Urinary bladder (tissue), 4 donors: Measurements from ENCODE around the gene TMEM181. TPM values are rescaled to one million over a fixed set of nuclear protein-coding genes. Genes with fewer than 3 reads are reported as not detected.
A peak's percentile ranks its signal among the peaks of the same experiment; 100 is the strongest.

ENCODE experiments used
- DNase-seq: peaks from one replicate; pipeline ENCODE4 v3.0.0-alpha.2; 2015; ENCODE audit errors: extremely low spot score
- H3K27ac ChIP-seq: one replicate; pipeline ENCODE4 v1.5.1; 2013; ENCODE audit warnings: low read depth, mild to moderate bottlenecking, moderate library complexity
- H3K36me3 ChIP-seq: one replicate; pipeline ENCODE4 v1.6.1; 2013; ENCODE audit warnings: mild to moderate bottlenecking, moderate library complexity; ENCODE audit not compliant: insufficient read depth
- H3K4me1 ChIP-seq: one replicate; pipeline ENCODE4 v1.6.1; 2013; ENCODE audit warnings: mild to moderate bottlenecking, moderate library complexity; ENCODE audit not compliant: insufficient read depth
- H3K4me3 ChIP-seq: one replicate; pipeline ENCODE4 v1.5.1; 2013; ENCODE audit warnings: low read depth, low read length
- WGBS: extraction: QIAGEN DNeasy Blood & Tissue Kit; methylation state at CpG from one replicate; pipeline ENCODE4 v1.1.7; 2013; 5-methylcytosine and 5-hydroxymethylcytosine counted together
- polyA plus RNA-seq: library from polyadenylated mRNA; stranded (reverse); fragments of 200-250 nt; gene quantifications from one replicate; pipeline ENCODE4 v1.2.3, GENCODE V29; 2013
- total RNA-seq: library from RNA; depleted of rRNA; stranded (reverse); fragments of >200 nt; gene quantifications from one replicate; pipeline ENCODE4 v1.2.3, GENCODE V29; 2014
- donor health status: healthy with polysubstance abuse.
- donor health status: healthy.

The TMEM181 gene
- total and polyA plus RNA-seq, 2 donors = 23.8 to 41.4 TPM

DNA sequence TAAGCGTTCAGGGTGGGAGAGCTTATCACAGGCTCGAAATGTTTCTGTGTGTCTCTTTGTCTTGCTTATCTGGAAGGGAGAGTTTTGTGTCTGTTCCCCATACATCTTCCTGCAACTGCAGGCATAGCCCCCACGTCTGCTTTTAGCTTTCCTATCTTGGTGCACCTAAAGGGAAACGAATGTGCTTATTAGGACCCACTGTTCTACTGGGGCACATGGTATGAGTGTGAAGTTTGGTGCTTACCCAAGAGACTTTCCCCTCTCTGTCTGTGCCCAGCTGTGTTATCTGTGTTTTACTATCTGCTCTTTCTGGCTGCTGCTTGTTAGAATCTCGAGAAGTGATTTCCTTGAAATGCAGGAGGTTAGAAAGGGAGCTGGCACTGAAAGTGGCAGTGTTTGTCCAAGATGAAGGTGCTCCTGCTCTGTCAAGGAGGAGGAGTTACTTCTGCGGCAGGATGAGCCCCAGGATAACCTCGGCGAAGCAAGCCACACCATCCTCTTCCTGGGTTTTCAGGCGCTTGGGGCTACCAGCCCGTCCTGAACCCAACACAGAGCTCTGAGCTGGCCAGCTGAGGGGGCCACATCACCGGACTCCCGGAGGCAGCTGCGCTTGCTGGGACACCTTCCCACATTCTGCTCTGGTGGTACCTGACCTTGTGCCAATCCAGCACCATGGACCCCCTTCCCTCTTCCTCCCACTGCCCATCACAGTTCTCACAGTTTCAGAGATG is 61.2 kb downstream of the TMEM181 start:
- Histone ChIP-seq H3K36me3 (peaks cover 2% of the 10 kb centered on the region), H3K4me1 (no peaks in the 10 kb centered on the region), H3K4me3 (no peak overlapping the region), H3K27ac (no peak overlapping the region)
- DNase-seq = no peak
- WGBS = 84% methylated on average over 13 of the region's 13 CpGs

DNA sequence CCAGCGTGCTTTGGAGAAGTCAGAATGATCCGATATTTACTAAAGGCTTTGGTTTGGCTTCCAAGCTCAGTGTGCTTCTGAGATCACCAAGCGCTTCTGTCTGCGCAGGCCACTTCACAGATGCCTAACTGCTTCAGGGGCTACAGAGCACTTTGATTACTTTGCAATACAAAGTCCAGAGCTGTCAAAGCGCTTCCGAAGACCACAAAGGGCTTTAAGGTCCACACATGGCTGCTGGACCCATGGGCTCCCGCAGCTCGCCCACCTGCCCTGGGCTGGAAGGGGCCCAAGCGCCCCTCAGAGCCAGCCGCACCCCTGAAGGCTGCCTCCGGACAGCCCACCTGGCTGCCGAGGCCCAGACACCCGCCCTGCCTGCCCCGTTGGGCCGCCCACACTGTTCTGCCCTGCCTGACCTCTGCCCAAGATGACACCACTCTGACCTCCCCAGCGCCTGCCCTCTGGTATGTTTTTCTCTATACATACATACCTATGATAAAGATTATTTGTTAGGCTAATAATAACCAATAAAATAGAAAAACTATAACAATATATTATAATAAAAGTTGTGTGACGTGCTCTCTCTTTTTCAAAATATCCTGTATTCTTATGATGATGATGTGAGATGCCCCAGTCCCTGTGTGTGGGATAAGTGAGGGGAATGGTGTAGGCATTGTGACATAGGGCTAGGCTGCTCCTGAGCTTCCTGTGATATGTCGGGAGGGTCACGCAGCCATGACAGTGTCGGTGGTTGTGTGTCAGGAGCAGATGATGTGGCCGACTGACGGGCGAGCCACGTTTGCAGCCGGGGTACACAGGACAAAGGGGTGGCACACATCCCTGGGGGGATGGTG is 62.0 kb downstream of the TMEM181 start:
- Histone ChIP-seq H3K4me3 (no peak overlapping the region), H3K4me1 (no peaks in the 10 kb centered on the region), H3K36me3 (peaks cover 2% of the 10 kb centered on the region), H3K27ac (no peak overlapping the region)
- DNase-seq = no peak
- 94% methylated on average over 25 of the region's 25 CpGs for WGBS

DNA sequence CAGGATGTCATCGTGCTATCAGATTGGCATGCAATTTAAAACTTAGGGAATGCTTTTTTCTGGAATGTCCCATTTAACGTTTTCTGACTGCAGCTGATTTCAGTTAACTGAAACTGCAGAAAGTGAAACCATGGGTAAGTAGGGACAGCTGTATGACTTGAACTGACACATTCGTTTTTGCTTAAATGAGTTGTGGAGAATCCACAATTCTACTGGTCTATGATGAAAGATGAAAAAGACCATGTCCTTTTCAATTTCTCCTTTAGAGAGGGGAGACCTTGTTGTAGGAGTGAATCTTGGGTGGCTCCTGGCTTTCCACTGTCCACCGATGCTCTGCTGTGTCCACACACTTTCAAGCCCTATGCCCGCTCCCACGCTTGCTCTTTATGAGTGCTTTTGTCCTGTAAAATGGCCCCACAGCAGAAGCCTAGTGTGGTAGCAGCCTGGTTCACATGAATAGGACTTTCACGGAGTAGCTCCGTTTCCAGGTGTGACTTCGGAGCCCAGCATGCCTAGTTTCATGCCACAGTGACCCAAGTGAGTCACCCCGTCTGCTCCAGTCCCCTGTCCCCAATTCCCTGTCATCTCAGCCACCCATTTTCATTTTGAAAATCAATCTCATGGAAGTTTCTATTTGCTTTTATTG is 62.8 kb downstream of the TMEM181 start:
- Histone ChIP-seq H3K4me3 (no peak overlapping the region), H3K27ac (no peak overlapping the region), H3K4me1 (no peaks in the 10 kb centered on the region), H3K36me3 (peaks cover 2% of the 10 kb centered on the region)
- DNase-seq = no peak
- WGBS = 88% methylated on average over 10 of the region's 10 CpGs

DNA sequence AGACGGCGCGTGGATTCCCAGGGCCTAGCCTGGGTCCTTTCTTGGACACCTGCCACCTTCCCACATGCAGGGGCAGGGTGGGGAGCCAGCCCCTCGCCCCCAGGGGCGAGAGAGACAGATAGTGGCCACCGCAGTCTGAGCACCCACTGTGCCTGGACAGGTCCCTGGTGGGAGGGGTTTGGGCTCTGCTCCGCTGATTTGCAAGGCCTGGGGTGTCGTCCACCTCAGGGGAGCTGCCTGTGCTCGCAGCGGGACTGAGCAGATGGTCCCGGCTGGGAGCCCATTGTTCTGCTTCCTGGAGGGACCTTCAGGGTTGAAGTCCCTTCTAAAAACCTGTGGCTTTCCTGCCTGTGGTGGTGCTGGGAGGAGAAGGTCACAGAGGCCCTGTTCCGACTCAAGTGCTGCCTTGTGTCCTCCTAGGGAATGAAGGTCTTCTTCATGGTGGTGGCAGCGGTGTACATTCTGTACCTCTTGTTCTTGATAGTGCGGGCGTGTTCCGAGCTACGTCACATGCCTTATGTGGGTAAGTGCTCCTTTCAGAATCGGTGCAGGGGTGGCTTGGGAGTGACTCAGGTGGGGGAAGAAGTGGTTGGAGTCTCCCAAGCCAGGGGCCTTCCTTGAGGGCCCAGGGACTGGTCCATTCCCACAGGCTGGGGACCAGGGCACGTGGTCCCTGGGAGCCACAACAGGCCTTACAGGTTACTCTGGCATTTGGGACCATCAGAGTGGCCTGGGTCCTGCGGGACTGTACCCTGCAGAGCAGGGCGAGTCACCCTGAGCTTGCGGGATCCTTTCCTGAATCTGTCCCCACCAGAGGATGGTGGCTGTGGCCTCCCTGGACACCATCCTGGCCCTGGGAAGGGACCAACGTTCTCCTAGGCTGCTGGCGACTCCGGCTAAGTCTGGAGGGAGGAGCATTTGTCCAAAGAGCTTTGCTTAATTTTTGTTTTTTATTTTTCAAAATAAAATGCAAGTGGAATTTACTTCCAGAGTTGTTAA is 65.1 kb downstream of the TMEM181 start:
- Histone ChIP-seq H3K36me3 (peaks cover 2% of the 10 kb centered on the region), H3K27ac (no peak overlapping the region), H3K4me3 (no peak overlapping the region), H3K4me1 (no peaks in the 10 kb centered on the region)
- no peak for DNase-seq
- WGBS = 91% methylated on average over 25 of the region's 25 CpGs

DNA sequence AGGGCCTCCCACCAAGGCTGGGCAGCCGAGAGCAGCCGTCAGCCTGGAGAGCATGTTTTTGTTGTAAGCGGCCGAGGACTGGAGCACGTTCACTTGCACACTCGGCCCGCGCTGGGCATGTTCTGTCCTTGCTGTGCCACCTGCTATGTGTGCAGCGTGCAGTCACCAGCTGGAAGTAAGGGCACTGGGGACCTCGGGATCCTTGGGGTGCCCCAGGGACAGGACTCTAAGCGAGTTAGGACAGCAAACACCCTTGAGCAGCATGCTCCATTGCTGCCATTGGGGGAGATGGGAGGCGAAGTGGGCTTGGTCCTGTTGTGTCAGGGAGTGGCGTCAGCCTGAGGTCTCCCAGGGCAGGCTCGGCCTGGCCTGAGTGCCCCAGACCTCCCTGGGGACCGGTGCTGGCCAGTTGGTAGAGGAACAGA is 66.0 kb downstream of the TMEM181 start:
- no peak overlapping the region for H3K27ac ChIP-seq
- 89% methylated on average over 15 of the region's 15 CpGs for WGBS
- peaks cover 2% of the 10 kb centered on the region for H3K36me3 ChIP-seq
- no peak for DNase-seq
- H3K4me1 ChIP-seq = no peaks in the 10 kb centered on the region
- no peak overlapping the region for H3K4me3 ChIP-seq

DNA sequence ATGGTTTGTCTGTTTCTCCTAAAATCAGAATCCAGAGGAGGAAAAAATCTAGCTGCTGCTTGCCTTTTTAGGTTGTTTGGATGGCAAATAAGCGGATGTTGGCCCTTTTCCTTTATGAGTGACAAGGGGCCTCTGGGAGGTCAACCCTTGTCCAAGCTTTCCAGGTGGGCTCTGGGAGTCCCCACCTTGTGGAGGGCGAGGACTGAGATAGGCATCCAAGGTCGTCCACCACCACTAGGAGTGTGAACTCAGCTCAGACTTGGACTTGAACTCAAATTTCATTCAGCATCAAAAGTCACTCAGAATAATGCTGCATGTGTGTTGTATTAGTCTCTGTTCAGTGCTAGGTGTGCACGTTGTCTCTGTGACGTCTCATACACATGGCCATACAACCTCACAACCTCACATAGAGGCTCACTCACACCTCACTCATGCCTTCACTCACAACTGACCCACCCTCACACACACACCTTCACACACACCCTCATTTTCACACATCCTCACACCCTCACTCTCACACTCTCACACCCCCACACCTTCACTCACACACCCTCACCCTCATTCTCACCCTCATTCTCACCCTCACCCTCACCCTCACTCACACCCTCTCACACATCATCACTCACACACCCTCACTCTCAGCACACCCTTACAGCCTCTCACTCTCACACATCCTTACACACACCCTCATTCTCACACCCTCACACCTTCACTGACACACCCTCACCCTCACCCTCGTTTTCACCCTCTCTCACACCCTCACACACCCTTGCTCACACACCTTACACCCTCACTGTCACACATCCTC is 66.7 kb downstream of the TMEM181 start:
- peaks cover 2% of the 10 kb centered on the region for H3K36me3 ChIP-seq
- peak overlapping the region; percentile 60 for H3K27ac ChIP-seq
- no peak overlapping the region for H3K4me3 ChIP-seq
- DNase-seq = no peak
- WGBS = 83% methylated on average over 6 of the region's 6 CpGs
- H3K4me1 ChIP-seq = no peaks in the 10 kb centered on the region

DNA sequence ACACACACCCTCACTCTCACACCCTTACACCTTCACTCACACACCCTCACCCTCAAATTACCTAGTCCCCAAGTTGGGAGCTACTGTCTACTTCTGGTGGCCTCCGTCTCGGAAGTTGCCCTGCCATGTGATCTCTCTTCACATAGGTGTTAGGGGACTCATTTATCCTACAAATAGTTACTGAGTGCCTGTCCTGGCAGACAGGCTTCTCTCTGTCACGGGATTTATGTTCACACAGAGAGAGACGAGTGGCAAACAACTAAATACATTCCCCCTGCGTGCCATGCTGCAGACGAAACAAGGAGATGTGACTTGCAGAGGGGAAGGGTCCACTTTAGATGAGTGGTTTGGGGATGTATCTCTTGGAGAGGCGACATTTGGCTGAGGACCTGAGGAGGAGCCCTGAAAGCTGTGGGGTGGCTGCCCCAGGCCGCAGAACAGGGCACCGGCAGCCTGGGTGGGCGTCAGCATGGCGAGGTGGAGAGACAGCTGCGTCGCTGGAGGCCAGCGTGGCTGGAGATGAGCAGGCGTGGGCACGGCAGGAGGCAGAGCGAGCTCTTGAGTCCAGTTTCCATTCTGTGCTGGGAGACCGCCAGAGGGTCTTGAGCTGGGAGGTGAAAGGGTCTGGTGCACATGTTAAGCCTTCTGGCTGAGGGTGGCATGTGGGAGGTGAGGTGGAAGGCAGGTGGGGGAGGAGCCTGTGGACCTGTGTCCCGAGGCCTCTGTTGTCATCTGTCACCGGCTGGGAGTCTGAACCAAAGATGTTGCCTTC is 67.5 kb downstream of the TMEM181 start:
- 92% methylated on average over 20 of the region's 20 CpGs for WGBS
- no peak overlapping the region for H3K4me3 ChIP-seq
- no peak for DNase-seq
- no peak overlapping the region for H3K27ac ChIP-seq
- no peaks in the 10 kb centered on the region for H3K36me3 ChIP-seq
- no peaks in the 10 kb centered on the region for H3K4me1 ChIP-seq

DNA sequence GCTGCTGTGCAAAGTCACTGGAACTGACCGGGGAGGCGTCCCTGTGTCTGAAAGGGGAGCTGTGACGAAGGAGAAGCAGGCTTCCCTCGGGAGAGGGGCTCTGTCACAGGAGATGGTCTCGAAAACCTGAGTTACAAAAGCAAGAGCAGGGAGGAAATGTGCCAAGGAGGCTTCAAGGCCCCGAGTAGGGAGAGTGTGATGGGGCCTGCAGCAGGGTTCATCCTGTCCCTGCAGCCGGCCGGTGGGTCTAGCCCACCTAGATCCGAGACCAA is 68.0 kb downstream of the TMEM181 start:
- 78% methylated on average over 9 of the region's 9 CpGs for WGBS
- no peak for DNase-seq

DNA sequence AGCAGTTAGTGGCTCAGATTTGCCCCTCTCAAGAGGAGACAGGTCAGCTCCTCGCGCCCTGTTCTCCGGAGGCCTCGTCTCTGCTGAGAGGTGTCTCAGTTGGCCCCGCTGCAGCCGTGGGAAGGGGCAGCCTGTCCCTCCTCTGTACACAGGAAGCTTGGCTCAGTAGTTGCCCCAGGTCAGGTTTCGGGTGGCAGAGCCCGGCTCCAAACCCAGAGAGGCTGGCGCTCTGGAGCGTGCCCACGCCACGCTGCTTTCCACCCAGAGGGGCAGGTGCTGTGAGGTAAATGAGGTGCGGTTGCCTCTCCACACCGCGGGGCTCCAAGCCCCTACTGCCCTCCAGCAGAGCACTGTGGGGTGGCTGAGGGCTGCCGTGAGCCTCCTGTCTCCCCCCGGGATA is 68.7 kb downstream of the TMEM181 start:
- H3K27ac ChIP-seq = no peak overlapping the region
- 92% methylated on average over 17 of the region's 17 CpGs for WGBS
- no peak overlapping the region for H3K4me3 ChIP-seq
- no peaks in the 10 kb centered on the region for H3K4me1 ChIP-seq
- H3K36me3 ChIP-seq = peaks cover 2% of the 10 kb centered on the region
- DNase-seq = no peak

More for the DNA sequence above, 68.0 kb downstream of the TMEM181 start:
- no peaks in the 10 kb centered on the region for H3K4me1 ChIP-seq
- H3K4me3 ChIP-seq = no peak overlapping the region
- no peak overlapping the region for H3K27ac ChIP-seq
- H3K36me3 ChIP-seq = no peaks in the 10 kb centered on the region

DNA sequence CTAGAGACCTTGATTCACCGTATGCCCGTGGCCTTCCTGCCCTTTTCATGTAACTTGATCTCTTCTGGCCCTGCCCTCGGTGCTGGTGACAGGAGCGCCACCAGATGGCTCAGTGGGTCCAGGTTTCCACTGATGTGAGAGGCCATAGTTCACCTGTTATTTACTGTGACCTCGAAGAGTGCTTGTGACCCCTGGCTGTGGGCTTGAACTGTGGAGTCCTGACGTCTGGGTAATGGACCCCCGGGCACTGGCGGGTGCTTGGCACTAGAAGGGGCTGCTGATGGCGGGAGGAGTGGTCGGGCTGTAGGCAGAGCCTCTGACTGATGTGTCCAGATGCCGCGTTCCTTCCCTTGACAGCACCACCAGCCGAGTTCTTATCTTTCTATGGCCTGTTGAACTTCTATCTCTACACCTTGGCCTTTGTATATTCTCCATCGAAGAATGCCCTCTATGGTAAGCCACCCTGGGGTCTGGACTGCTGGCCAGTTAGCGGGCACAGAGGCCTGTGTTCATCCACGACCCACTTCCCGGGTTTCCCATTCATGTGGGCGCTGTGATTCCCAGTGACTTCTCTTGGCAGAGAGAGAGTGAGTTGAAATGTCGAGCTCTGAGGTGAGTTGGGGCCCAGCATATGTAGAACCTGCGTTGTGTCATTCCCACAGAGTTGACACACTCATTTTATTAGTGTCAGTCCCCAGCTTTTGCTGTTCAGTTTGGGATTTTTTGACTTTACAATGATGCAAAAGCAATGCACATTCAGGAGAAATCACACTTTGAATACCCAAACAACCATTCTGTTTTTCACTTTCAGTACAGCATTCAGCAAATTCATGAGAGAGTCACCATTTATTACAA is 69.7 kb downstream of the TMEM181 start:
- WGBS = 86% methylated on average over 20 of the region's 20 CpGs
- DNase-seq = no peak
- H3K4me1 ChIP-seq = no peaks in the 10 kb centered on the region
- no peak overlapping the region for H3K4me3 ChIP-seq
- H3K27ac ChIP-seq = no peak overlapping the region
- peaks cover 2% of the 10 kb centered on the region for H3K36me3 ChIP-seq

DNA sequence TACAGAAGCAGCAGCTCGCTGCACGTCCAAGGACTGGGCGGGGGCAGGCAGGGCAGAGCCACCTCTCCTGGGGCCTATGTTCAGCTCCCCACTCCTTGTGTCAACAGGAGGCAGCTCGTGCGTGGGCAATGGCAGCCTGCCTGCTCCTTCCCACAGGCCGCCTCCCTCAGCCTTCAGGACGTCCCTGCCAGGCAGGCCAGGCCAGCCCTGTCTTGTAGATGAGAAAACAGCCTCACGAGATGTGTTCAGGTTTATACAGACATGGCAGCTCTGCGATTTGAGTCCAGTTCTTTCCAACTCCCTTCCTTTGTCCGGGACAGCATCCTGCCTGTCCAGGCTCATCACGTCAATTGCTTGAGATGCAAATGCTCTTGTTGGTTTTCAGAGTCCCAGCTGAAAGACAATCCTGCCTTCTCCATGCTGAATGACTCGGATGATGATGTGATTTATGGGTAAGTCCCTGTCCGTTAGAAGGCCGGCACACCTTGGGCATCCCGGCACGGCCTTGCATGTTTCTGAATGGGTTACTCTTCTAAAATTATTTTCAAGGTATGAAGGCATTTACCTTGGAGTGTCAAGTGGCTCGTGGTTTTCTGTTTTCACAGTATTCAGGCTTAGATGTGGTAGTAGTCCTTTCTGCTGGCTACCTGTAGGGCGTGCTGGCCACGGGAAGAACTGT is 71.2 kb downstream of the TMEM181 start:
- no peak for DNase-seq
- peak overlapping the region; percentile 84 for H3K27ac ChIP-seq
- H3K36me3 ChIP-seq = peaks cover 2% of the 10 kb centered on the region
- no peaks in the 10 kb centered on the region for H3K4me1 ChIP-seq
- H3K4me3 ChIP-seq = no peak overlapping the region
- 59% methylated on average over 19 of the region's 19 CpGs for WGBS
